ENCODE data around the gene MCCC2.

- TF ChIP-seq CTCF (IDR thresholded peaks at IDR 0.05; ENCODE audit: low read depth, low read length, missing input control): no peak
- no peak for TF ChIP-seq RAD21 (IDR thresholded peaks at IDR 0.05)
- no peak for TF ChIP-seq NR2F2 (IDR thresholded peaks at IDR 0.05)
- no peak for TF ChIP-seq TAF1 (conservative IDR thresholded peaks at IDR 0.05)
- no peak for TF ChIP-seq JUND (IDR thresholded peaks at IDR 0.05)
- TF ChIP-seq SP1 (IDR thresholded peaks at IDR 0.05): no peak
- no peak for TF ChIP-seq EGR1 (IDR thresholded peaks at IDR 0.05; ENCODE audit: low read depth in 2 of 2)
- TF ChIP-seq ATF3 (IDR thresholded peaks at IDR 0.05): no peak
- no peak for TF ChIP-seq MAX (IDR thresholded peaks at IDR 0.05)
Observed at GRCh38 chr5:71700803-71701202, 113.7 kb downstream of the MCCC2 start.
